HG03103 (cell line): ENCODE data around the gene IL17F.

Experiments
- ATAC-seq: cut with Tn5 transposase; IDR thresholded peaks from one replicate; pipeline ENCODE4 v1.9.1; 2021; ENCODE audit warnings: low read depth; ENCODE audit not compliant: unreplicated experiment

The IL17F gene

GRCh38 chr6:52195886-52196285 is 48.4 kb downstream of the IL17F start:
- no peak for ATAC-seq

- ATAC-seq, result no peak
Measured at GRCh38 chr6:52191824-52192223, 52.5 kb downstream of the IL17F start.

GRCh38 chr6:52190409-52190808 is 53.9 kb downstream of the IL17F start:
- ATAC-seq, result no peak

GRCh38 chr6:52189974-52190373 is 54.3 kb downstream of the IL17F start:
- ATAC-seq, result no peak

- no peak for ATAC-seq
Measured at GRCh38 chr6:52187098-52187497, 57.2 kb downstream of the IL17F start.
